Fibroblast of the aortic adventitia (primary cell): Measurements from ENCODE around the gene PFKFB3. TPM values are rescaled to one million over a fixed set of nuclear protein-coding genes. Genes with fewer than 3 reads are reported as not detected.
"Not testable (repeated sequence)": the region's sequence is repeated elsewhere in the genome, so short reads cannot be mapped to it uniquely, and the experiment has no call there.

ENCODE experiments used
- DNase-seq: peaks from one replicate; pipeline ENCODE4 v3.0.0-alpha.2; 2010; ENCODE audit warnings: low read depth
- H3K4me3 ChIP-seq: 2 replicates; pipeline ENCODE4 v1.5.1; 2011; ENCODE audit warnings: low read depth, mild to moderate bottlenecking, control low read depth, low read length, moderate library complexity
- CTCF ChIP-seq: IDR thresholded peaks from 2 replicates; pipeline ENCODE4 v1.5.1; 2011; ENCODE audit warnings: mild to moderate bottlenecking, low read length, control low read depth, inconsistent platforms; ENCODE audit not compliant: insufficient read depth
- total RNA-seq: library from RNA; depleted of rRNA; stranded (reverse); fragments of >200 nt; gene quantifications from 2 replicates; pipeline ENCODE4 v1.2.3, GENCODE V29; 2012; ENCODE audit warnings: low replicate concordance

Gene PFKFB3
- total RNA-seq, 1 donor: 23.0 TPM

GRCh38 chr10:6242089-6242488 is 39.4 kb downstream of the PFKFB3 start:
- no peak for TF ChIP-seq CTCF
- no peak overlapping the region for H3K4me3 ChIP-seq
- no peak for DNase-seq

- DNase-seq: no peak
- no peak for TF ChIP-seq CTCF
- H3K4me3 ChIP-seq: no peak overlapping the region
Measured at GRCh38 chr10:6244510-6244909, 41.8 kb downstream of the PFKFB3 start.

- H3K4me3 ChIP-seq: no peak overlapping the region
- no peak for TF ChIP-seq CTCF
Measured at GRCh38 chr10:6247041-6247712, 44.4 kb downstream of the PFKFB3 start.

GRCh38 chr10:6248908-6249307 is 46.2 kb downstream of the PFKFB3 start:
- H3K4me3 ChIP-seq, DNase-seq: not testable (repeated sequence)

More at GRCh38 chr10:6247041-6247712, 44.4 kb downstream of the PFKFB3 start:
- DNase-seq: peak; percentile 91

GRCh38 chr10:6249698-6250097 is 47.0 kb downstream of the PFKFB3 start:
- no peak for TF ChIP-seq CTCF

GRCh38 chr10:6250745-6251144 is 48.0 kb downstream of the PFKFB3 start:
- no peak for TF ChIP-seq CTCF
- no peak overlapping the region for H3K4me3 ChIP-seq
- no peak for DNase-seq

More at GRCh38 chr10:6249698-6250097, 47.0 kb downstream of the PFKFB3 start:
- no peak overlapping the region for H3K4me3 ChIP-seq
- DNase-seq: no peak

- DNase-seq: no peak
- no peak for TF ChIP-seq CTCF
- no peak overlapping the region for H3K4me3 ChIP-seq
Measured at GRCh38 chr10:6254201-6254600, 51.5 kb downstream of the PFKFB3 start.
